Colon (tissue), 2 donors: ENCODE data around the gene MPND.

Source experiments
- FAIRE-seq: peaks from 2 replicates; lab custom pipeline; 2012; peaks lifted over from hg19 to GRCh38; lab: Jason Lieb, UNC
- donor health status: control.
- donor health status: control.

Gene MPND, protein sequence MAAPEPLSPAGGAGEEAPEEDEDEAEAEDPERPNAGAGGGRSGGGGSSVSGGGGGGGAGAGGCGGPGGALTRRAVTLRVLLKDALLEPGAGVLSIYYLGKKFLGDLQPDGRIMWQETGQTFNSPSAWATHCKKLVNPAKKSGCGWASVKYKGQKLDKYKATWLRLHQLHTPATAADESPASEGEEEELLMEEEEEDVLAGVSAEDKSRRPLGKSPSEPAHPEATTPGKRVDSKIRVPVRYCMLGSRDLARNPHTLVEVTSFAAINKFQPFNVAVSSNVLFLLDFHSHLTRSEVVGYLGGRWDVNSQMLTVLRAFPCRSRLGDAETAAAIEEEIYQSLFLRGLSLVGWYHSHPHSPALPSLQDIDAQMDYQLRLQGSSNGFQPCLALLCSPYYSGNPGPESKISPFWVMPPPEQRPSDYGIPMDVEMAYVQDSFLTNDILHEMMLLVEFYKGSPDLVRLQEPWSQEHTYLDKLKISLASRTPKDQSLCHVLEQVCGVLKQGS

DNA sequence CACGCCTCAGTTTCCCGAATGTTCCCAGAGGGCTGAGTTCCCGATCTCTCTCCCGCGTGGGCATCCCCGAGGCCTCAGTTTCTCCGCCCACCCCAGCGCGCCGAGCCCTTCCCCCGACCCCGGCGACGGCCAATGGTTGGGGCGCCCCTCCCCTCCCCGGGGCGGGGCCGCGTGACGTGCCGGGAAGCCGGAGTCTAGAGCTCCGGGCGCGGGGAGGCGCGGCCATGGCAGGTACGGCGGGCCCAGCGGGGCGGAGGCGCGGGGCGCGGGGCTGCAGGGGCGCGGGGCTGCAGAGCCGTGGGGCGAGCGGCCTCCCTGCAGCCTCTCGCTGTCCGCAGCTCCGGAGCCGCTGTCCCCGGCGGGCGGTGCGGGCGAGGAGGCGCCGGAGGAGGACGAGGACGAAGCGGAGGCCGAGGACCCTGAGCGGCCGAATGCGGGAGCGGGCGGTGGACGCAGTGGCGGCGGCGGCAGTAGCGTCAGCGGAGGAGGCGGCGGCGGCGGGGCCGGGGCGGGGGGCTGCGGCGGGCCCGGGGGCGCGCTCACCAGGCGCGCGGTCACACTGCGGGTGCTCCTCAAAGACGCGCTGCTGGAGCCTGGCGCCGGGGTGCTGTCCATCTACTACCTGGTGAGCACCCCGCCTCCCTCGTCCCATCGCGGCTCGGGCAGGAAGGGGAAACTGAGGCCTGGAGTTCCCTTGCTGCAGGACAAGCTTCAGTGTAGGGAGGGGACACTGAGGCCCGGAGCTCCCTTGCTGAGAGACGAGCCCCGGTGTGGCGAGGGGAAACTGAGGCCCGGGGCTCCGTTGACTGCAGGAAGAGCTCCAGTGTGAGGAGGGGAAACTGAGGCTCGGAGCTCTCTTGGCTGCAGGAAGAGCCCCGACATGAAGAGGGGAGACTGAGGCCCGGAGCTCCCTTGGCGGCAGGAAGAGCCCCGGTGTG, at the start of gene MPND:
Gene MPND, plus strand, starts transcription at position 193 of the 938 bp plus-strand sequence. Its CDS starts 32 bp downstream, at position 225.
- FAIRE-seq, result no peak

DNA sequence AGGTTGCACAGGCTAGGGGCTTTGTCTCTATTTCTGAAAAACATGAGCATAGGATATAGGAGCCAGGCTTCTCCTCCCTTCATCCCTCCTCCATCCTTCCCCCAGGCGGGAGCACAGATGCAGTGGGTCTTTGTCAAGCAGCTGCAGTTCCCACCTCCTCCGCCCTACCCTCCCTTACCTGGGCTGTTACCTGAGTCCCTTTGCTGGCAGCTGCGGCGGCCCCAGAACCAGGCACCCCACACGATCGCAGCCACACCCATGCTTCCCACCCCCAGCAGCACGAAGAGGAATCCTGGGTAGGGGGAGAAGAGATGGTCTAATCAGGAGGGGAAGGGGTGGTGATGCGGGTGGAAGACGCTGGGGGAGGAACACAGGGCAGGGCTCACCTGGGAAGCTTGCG, 49.0 kb upstream of the MPND start:
- no peak for FAIRE-seq

DNA sequence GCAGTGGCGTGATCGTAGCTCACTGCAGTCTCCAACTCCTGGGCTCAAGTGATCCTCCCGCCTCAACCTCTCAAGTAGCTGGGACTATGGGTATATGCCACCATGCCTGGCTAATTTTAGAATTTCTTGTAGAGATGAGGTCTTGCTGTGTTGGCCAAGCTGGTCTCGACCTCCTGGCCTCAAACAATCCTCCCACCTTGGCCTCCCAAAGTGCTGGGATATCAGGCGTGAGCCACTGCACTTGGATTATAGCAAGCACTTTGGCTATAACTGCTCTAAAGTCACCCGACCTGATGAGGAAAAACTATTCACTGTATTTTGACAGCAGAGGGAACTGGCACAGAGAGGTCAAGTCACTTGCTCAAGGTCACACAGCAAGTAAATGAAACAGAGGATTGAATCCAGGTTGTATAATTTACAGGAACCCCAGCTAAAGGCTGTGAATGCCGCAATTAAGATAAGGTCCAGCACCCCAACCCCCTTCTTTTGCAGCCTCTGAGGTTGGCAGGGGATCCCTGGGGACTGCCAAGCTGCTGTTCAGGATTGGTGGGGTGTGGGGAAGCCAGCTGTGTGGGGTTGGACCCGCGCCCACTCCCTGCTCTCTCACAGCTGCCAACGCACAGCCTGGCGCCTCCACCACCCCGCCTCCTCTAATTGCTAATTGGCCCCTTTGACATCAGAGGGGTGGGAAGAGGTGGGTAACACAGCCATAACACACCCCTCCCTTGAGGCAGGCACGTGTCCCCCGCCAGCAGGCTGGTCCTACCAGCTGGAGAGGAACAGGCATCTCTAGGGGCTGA, 47.2 kb upstream of the MPND start:
- no peak for FAIRE-seq

DNA sequence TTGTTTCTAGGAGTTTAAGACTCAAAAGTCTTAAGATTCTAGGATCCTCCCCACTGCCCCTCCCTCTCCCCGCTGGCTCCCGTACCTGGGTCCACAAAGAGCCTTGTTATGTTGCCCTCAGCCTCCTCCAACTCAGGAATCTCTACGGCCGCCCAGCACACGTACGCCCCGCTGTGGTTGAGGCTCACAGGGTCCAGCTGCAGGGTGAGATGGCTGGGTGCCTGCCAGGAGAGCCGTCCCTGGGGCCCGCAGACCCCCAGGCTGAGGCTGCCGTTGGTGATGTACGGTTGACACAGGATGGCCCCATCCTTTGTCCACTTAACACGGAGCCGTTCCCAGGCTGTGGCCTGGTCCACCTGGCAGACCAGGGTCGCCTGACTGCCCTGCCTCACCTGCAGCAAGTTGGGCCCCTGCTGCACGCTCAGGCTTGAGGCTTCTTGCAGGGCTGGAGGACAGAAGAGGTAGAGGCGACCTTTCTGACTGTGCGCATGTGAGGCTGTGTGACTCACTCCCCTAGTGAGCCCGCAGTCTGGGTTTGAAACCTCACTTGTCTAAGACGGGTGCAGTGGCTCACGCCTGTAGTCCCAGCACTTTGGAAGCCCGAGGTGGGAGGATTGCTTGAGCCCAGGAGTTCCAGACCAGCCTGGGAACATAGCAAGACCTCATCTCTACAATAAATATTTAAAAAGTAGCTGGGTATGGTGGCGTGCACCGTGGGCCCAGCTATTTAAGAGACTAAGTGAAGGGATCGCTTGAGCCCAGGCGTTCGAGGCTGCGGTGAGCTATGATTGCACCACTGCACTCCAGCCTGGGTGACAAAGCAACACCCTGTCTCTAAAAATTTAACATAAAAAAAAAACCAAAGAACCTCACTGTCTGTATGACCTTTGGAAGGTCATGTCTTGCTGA, 45.2 kb upstream of the MPND start:
- no peak for FAIRE-seq

DNA sequence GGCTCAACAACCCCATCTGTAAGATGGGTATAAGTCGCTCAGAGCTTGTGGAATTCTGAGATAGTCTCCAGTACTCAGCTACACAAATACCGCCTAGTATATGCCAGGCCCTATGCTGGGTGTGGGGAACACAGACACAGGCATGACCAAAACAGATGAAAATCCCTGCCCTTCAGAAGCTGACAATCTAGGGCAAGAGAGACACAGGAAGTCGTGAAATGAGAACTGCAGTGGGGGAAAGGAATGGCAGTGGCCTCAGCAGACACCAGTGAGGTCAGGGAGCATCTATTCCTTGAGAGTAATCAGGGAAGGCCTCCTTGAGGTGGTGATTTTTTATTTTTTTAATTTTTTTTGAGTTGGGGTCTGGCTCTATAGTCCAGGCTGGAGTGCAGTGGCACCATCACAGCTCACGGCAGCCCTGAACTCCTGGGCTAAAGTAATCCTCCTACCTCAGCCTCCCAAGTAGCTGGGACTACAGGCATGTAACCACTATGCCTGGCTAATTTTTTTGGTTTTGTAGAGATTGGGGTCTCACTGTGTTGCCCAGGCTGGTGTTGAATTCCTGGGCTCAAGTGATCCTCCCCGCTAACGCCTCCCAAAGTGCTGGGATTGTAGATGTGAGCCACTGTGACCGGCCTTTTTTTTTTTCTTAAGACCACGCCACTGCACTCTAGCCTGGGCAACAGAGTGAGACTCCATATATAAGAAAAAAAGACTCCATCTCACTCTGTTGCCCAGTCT, 44.4 kb upstream of the MPND start:
- no peak for FAIRE-seq

DNA sequence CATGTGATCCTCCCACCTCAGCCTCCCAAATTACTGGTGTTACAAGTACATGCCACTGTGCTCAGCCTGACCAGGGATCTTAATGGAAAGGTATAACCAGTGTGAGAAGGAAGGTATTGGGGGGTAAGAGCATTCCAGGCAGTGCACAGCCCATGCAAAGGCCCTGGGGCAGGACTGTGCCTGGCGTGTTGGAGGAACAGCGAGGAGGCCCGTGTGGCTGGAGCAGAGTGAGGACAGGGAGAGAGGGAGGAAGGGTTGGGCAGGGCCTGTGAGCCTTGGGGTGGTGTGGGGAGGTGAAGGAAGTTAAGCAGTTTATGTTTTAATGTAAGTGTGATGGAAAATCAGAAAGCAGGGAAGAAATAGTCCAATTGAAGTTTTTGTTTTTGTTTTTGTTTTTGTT, 42.8 kb upstream of the MPND start:
- no peak for FAIRE-seq

DNA sequence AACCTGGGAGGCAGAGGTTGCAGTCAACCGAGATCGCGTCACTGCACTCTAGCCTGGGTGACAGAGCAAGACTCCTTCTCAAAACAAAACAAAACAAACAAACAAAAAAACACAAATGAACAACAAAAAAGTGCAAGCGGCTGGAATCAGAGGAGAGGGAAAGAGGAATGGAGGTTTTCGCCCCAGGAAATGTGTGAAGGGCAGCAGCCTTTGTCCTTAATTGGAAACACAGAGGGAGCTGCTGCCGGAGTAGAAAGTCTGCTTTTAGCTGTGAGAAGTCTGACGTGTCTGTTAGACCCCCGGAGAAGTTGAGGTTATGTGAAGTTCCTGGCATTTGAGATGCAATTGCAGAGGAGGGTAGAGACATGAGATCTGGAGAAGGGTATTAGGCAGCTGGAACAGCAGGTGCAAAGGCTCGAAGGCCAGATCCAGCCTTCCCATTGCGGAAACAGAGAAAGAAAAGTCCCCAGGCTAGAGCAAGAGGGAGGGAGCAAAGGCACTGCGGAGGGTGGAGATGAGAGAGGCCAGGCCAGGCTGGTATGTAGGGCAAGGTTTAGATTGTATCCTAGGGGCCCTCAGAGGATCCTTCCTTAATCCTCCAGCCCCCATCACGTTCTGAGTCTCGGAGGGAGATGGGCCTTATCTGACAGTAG, 41.6 kb upstream of the MPND start:
- no peak for FAIRE-seq

DNA sequence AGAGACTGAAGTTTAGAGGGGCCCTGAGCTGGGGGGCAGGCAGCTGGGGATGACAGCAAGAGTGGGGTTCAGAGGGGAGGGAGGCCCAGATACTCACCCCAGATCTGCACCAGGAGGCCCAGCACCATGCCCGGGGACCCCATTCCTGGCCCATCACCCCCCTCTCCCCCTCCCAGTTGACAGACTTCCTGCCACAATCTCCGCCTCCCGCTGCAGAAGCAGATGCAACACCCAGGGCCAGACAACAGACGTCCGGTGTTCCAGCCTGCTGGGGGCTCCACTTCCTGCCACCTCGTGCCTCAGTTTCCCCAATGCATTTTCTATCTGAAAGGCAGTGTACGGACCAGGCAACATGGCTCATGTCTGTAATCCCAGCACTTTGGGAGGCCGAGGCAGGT, 41.1 kb upstream of the MPND start, which contains the start of gene TMIGD2:
Gene TMIGD2, minus strand, starts transcription at position 147 of the 398 bp plus-strand sequence. Its CDS starts 4 bp downstream, at position 143.
- FAIRE-seq, result no peak

DNA sequence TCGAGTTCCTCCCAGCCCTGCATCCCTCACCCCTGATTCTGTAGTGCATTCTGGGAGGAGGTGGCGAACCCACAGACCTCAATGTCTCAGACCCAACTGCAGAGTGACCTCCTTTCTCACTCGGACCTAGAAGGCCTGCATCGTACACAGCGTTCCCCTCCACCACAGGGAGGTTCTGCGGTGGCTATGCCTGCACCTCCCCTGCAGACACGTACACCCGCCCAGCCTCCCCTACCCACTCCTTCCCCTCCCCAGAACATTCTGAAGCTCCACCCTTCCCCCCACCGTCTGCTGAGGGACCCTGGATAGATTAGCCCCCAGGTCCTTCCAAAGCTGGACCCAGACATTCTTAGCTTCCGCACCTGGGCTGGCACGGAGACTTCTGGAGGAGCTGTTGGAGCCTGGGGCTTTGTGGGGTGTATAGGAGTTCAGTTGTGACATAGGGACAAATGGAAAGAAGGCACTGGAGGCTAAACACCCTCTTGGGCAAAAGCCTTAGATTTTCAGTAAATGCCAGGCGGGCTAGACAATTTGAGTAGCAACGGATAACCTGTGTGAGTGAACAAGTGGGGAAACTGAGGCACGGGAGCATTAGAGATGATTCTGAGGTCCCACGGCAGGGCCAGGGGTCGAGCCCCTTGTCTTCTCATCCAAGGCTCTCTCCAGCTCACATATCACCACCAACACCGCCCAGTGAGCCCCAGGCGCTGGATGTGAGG, 39.4 kb upstream of the MPND start:
- no peak for FAIRE-seq

DNA sequence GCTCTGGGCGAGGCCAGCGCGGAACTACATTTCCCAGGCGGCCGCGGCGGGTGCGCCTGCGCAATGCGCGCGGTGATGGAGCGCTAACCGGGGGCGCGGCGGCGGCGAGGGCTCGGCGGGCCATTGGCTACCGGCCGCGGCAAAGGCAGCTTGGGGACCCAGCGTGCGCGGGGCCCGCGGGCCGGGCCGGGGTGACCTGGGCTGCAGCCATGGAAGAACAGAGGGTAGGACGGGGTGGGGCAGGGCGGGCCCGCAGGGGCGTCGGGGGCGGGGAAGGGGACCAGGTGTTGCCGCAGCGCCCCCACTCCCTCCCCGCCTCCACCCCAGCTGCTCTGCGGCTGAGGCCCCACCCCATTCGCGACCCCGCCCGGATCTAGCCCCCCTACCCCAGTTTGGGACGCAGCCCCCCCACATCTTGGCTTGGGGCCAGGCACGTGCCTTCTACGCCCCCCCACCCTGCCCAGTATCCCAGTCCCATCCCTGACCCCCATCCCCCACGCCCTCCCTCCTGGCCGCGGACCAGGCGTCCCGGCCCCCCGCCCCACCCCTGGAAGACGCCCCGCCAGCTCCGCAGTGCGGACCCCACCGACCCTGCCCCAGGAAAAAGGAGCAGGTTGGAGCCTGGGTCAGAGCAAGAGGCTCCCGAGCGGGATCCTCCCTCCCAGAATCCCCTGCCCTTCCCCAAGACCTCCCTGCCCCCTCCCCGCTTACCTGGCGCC, 38.7 kb upstream of the MPND start, which contains the start of gene FSD1:
Gene FSD1, plus strand, starts transcription at position 61 of the 719 bp plus-strand sequence. Its CDS starts 149 bp downstream, at position 210.
- FAIRE-seq, result no peak

DNA sequence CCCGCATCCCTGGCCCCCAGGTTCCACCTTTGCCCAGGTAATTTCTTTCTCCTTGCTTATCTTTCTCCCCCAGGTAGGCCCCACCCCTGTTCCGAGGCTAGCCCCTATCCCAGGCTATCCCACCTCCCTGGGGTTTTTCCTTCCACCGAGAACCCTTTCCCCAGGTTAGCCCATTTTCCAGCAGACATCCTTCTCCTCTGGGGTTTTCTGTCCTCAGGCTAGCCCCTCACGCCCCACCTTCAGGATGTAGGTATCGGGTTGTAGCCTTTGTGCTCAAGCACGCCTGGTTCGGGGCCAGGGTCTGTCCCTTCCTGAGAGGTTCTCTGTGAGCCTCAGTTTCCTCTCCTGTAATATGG, 38.1 kb upstream of the MPND start:
- no peak for FAIRE-seq

DNA sequence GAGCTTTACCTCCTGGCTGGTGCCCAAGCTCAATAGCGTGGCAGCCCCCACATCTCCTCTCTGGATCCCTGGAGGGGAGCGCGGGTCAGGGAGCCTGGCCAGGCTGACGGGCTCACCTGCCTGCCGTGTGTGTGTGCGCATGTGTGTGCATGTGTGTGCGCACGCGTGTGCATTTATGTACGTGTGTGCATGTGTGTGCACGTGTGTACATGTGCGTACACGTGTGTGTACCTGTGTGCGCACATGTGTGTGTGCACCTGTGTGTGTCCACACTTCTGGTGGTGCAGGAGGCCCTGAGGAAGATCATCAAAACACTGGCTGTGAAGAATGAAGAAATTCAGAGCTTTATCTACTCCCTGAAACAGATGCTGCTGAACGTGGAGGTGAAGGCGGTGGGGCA, 37.7 kb upstream of the MPND start:
- FAIRE-seq, result no peak

DNA sequence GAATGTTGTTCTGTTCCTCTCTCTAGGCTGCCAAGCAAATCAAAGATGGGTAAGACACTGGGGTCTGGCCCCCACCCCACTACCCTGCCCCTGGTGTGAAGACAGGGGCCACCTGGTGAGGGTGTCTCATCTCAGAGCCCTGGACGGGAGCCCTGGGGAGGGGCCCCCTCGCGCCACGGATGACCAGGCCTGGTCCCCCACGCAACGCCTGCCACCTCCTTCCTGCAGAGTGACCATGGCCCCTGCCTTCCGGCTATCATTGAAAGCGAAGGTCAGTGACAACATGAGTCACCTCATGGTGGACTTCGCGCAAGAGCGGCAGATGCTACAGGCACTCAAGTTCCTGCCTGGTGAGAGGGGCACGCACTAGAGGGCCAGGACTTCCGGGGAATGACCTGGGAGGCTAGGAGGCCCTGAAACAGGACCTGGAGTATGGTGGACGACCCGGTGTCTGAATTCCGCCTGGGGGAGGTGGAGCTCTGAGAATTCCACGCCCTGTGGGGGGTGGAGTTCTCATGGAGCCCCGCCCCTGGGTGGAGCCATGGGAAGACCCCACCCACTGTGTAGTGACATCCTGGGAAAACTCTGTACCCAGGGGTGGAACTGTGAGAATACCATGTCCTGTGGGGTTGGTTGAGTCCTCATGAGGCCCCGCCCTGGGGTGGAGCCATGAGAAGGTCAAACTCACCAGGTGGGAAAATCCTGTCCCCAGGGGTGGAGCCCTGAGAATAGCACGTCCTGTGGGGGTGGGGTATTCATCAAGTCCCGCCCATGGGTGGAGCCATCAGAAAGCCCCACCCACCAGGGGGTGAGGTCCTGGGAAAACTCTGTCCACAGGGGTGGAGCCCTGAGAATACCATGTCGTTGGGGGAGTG, 32.9 kb upstream of the MPND start:
- FAIRE-seq, result no peak

DNA sequence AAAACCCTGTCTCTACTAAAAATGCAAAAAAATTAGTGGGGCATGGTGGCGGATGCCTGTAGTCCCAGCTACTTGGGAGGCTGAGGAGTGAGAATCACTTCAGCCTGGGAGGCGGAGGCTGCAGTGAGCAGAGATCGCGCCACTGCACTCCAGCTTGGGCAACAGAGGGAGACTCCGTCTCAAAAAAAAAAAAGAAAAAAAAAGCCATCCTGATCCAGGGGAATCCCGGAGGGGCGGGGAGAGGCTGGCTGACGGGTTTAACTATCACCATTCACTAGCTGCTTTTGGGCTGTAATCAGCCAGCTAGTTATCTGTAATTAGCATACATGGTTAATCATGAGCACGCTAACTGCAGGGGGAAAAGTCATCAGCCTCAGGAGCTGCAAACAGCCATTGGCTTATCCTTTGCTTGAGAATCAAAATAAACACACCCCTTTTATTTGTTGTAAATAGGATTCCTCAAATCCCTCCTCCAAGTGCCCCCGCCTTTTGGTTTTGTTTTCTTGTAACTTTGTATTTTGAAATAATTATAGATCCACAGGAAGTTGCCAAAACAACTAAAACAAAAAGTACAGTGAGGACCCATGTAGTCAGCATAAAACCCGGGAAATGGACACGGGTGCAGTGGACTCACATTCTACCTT, 29.4 kb upstream of the MPND start:
- no peak for FAIRE-seq

DNA sequence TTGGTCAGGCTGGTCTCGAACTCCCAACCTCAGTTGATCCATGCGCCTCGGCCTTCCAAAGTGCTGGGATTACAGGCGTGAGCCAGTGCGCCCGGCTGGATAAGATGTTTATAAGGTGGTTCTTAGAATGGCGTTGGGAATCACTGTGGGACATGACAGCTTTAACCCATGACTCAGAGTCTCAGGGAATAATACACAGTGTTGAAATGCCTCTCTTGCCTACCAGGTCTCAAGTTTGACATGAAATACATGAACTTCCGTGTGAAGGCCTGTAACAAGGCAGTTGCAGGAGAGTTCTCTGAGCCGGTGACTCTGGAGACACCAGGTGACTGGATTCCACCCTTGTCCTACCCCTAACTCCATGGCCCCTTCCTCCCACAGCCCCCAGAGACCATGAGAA, 26.4 kb upstream of the MPND start:
- no peak for FAIRE-seq

DNA sequence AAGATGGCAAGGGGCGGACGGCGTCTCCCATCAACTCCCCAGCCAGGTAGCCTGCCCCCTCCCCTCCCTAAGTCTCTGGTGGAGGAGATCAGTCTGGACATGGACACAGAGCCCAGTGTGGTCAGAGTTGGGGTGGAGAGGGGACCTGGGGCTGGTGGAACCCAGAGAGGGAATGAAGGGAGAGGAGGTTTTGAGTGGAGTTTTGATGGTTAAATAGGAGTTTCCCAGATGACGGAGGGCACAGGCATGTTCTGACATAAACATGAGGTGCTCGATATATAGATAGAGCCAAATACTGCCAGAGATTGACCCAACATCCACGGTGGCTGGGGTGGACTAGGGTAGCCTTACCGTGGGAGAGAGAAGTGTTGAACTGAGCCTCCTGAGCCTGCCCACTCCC, 24.9 kb upstream of the MPND start:
- FAIRE-seq, result no peak
